Islet precursor cell (in vitro differentiated cells): Measurements from ENCODE around the gene TMEM132E.

Source experiments
- DNase-seq: peaks from one replicate; pipeline ENCODE4 v3.0.0-alpha.2; 2018

The TMEM132E gene

DNA sequence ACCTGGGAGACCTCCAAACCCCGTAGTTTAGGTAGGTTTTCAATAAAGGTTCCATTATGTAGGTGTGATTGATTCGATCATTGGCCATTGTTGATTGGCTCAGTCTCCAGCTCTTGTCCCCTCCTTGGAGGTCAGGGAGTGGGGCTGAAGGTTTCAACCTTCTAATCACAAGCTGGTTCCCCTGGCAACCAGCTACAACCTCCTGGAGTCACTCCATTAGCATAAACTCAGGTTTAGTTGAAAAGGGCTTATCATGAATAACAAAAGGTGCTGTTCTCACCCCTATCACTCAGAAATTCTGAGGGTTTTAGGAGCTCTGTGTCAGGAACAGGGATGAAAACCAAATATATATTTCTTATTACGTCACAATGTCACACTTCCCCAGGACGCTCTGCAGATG is 28.5 kb downstream of the TMEM132E start:
- DNase-seq: no peak

DNA sequence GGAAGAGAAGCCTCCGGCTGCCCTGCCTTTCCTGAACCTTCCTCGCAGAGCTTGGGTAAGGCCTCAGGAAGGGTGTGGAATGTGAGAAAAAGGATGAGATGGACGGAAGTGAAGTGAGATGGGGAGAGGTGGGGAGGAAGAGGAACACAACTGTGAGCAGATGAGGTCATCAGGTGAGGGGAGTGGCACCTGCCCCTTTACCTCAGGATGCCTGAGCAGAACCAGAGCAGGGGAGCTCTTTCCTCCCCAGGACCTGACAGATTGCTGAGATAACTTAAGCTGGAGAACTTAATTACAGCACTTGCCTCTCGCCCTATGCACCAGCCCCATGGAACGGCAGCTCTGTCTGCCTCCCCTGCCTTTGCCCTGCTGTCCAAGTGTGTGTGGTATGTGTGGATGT is 29.8 kb downstream of the TMEM132E start:
- peak; percentile 90 for DNase-seq

DNA sequence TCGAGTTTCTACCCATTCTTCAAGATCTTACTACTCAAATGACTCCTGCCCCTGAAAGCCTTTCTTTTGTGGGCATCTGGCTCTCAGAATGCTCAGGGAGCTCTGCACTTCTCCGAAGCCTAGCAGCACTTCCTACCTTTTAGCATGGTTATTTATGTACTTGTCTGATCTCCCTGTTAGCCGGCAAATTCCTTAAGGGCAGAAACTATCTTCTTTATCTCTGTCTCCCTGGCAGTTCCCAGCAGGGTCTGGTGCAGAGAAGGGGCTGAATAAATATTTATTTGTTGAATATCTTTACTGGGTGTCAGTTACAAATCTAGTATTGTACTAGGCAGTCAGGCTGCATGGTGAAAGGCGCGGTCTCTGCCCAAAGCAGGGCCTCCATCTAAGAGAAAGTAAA is 30.7 kb downstream of the TMEM132E start:
- no peak for DNase-seq

DNA sequence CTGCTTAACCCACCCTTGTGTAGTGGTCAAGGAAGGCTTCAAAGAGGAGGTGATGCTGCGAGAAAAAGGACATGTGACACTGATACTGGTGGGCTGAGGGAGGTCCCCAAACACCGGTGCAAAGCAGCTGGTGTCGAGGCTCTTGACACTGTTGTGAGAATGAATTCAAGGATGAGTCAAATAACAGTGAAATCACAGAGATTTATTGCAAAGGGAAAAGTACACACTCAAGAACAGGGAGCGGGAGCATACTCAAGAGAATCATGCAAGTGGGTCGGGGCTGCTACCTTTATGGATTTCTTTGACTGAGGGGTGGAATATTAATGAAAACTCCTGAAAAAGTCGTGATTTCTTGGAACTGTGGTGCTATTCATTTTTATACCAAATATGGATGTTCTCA is 31.1 kb downstream of the TMEM132E start:
- no peak for DNase-seq

DNA sequence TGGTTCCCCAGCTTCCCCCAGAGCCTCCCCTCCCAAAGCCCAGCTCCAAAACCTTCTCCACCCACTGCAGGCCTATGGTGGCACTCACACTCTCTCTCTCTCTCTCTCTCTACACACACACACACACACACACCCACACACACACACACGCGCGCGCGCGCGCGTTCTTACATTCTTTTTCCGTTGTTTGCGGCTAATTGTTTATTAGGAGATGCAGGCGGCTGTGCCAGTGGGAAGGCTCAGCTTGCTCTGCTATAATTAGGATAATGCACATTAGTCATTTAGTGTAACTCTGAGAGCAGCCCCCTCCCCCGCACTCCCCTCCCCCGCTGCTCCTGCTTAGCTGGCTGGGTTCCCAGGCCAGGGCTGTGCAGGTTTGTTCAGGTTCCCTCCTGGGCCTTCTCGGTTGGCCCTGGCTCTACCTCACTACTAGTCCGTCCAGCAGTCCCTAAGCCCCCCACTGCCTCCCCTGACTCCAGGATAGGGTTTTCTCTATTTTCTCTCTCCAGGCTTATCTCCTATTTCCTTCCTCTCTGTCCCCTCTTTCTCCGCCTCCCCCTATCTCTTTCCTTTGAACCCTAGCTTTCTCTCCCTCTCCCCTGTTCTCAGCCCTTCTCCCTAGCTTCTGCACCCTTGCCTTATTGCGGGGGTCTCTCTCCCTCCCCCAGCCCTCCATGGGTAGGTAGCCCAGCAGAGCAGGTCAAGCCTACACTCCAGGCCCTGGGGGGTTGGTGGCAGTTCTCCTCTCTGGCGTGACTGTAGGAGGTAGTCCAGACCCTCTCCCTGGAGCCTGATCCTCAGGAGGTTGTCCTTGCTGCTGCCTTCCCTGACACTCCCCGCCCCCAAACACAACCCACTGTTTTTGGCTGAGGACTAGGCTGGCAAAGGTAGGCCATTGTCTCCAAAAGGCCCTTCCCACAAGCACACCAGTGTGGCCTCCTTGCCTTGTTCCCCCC is 34.0 kb downstream of the TMEM132E start:
- DNase-seq: peak; percentile 94

DNA sequence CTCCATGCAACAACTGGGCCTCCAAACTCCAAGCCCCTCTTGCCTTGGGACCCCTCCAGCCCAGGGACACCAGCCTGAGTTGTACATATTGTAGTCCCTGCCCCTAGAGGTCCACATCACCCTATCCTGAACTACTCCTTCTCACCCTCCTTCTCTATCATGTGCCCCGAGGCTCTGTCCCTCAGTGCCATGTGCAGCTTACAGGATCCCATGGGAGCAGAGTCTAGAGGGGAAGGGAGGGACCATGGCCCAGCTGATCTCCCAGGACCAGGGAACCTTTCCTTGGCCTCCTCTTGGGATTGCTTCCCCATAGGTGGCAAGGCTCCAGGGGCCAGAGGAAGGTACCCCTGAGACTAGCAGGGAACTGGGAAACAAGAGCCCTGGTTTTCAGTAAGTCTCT is 35.3 kb downstream of the TMEM132E start:
- DNase-seq: no peak

DNA sequence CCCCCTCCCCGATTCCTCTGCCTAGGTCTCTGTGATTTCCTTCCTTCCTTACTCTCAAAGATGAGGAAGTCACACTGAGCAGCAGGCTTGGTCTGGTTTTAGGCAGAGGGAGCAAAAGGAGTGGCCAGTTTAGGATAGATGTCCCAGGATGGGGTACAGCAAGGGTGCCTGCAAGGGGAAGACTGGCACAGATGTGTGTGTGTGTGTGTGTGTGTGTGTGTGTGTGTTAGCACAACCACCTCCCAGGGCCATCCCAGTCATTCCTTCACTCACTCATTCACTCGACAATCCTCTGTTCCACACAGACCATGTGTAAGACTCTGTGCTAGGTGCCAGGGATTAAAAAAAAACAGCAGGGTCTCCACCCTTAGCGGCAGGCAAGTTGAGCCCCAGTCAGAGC is 35.9 kb downstream of the TMEM132E start:
- no peak for DNase-seq

DNA sequence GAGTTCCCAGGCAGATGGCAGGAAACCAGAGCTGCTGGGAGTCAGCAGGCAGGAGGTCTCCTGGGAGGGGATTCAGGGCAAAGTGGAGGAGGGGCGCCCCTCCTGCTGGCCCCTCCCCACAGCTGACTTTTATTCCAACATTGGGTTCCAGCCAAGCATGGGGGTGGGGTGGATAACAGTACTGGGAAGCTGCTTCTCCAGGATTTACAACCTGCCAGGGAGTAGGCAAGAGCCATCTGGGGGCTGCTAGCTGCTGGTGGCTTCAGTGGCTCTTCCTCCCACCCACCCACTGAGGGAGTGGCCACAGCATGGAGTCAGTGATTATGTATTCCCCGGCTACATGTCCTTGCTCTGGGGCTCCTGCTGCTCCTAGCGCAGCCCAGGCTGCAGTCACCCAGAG is 36.8 kb downstream of the TMEM132E start:
- no peak for DNase-seq

DNA sequence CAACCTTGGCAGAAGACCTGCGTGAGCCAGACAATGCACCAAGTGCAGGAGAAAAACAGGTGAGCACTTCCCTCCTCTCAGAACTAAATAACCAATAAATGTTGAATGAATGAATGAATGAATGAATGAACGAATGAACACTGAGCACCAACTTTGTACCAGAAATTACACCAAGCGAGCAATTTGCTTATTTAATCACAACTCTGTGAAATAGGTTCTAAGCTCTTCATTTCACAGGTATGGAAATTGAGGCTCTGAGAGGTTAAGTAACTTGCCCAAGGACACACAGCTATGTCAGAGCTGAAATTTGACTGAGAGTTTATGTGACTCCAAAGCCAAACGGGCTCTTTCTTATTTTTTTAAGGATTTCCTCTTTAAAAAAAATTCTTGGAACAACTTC is 38.0 kb downstream of the TMEM132E start:
- DNase-seq: no peak

DNA sequence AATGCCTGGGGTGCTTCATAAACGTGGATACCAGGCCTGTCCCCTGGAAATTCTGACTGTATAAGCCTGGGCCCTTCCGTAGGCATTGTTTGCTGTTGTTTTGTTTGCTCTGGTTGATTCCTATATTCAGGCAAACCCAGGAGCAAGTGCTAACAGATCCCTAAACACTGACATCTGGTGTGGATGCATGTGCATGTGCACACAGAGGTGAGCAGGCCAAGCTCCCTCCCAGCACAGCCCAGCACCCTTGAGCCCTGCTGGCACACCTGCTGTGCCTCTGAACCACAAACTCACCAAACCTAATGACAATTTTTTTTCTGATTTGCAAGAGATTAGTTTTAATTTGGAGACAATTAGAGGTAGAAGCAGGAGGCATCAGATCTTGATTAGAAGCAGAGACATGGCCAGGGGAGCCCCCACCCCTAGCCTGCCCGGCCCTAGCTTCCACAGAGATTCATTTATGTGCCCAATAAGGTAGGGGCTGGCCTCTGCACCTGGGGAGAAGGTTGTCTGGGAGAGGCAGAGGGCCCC is 40.4 kb downstream of the TMEM132E start:
- DNase-seq: no peak

DNA sequence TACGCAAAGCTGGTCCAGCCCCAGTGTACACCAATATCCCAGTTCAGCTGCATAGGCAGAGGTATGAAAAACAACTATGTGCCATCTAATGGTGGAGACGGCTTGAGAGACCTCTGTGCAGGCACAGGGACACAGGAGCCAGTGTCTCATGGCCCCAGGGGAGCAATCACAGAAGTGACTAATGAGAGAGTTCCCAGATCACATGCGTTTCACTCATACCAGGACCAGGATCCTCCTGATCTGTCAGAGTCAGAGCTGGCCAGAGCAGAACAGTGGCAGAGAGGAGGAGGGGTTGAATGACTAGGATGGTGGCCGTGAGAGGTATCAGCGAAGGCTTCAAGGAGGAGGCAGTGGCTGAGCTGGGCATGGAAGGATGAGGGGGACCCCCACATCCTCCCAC is 41.1 kb downstream of the TMEM132E start:
- peak; percentile 96 for DNase-seq

DNA sequence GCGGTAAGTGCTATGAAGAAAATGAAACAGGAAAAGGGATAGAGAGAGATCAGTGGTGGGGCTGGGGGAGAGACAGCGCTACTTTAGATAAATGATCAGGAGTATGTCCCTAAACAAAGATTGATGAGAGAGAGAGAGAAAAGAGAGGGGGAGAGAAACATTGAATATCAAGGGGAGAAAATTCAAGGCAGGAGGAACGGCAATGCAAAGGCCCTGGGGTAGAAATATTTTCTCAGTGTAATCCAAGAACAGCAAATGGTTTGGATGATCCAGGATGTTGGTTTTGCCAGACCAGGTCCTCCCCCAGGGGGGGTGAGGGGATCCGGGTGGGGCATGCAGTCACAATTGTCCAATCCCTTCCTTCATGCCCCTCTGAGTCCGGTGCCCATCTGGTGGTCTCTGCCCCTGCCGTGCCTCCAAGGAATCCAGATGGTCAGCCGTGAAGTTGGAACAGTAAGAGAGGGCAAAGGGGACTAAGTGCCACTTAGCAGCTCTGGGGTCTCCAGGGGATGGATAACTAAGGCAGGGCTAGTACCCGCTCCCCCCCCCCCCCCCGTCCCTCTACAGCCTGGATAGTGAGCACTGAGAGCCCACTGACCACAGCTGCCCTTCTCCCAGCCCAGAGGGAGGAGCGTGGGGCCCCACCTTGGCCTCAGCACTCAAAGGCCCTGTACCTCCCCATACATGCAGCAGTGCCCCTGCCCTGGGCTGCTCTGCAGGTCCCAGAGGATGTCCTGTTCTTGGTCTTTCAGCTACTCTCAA is 43.7 kb downstream of the TMEM132E start:
- no peak for DNase-seq

DNA sequence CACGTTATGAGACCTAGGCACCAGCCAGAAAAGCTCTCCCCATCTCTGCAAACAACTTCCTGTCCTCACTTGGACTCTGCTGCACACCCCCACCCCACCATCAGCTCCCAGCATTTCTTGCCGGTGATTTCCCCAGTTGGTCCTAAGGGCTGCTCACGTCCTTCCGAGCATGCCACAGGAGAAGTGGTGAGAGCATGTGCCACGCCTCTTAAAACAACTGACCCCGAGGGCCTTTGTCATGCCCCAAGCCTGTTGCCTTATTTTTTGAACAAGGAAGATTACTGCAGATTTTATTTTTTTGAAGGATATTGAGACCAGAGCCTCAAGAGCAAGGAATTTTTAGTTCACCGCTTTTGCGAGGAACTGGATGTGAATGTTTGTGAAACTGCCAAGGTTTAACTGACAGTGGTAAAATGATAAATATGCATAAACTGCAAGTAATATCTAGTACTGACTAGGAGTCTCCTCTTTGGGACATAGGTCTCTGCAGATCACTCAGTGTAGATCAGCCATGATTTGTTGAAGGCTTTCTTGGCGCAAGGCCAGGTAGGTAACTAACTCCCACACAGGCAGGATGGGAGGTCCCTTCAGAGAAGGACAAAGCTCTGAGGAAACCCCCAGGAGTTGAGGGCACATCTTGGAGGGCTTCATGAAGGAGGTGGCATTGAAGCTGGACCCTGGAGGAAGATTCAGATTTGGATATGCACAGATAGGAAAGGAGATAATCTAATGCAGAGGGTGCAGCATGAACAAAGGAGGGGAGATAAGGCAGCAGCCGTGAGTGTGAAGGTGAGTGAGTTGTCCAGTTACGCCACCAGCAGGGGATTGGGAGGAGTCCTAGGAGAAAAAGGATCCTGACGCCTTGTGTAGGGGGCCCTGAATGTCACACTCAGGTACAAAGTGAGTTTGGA is 44.7 kb downstream of the TMEM132E start:
- no peak for DNase-seq

DNA sequence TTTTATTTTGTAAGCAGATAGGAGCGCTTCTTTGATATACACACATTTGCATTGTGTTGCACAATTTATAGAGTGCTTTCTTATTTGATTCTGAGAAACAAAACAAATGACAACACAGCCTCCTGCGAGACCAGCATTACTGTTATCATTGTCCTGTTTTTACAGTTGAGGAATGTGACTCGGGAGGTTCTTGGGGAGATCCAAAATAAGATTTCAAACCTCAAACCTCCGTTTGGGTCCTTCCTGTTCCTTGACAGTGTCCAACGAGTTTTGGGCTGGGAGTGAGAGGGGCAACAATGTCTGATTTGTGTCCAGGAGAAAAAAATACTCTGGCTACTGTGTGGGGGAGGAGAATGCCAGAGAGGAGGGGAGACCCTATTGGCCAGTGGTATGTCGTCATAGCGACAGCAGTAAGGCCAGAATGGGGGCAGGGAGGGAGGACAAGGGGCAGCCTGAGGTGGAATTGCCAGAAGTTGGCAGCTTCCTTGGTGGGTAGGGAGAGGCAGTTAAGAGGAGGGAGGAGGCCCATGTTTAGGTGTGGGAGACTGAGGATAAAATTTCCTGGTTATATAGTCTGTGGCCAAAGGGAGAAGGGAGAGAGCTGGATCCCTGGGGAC is 45.5 kb downstream of the TMEM132E start:
- DNase-seq: no peak

DNA sequence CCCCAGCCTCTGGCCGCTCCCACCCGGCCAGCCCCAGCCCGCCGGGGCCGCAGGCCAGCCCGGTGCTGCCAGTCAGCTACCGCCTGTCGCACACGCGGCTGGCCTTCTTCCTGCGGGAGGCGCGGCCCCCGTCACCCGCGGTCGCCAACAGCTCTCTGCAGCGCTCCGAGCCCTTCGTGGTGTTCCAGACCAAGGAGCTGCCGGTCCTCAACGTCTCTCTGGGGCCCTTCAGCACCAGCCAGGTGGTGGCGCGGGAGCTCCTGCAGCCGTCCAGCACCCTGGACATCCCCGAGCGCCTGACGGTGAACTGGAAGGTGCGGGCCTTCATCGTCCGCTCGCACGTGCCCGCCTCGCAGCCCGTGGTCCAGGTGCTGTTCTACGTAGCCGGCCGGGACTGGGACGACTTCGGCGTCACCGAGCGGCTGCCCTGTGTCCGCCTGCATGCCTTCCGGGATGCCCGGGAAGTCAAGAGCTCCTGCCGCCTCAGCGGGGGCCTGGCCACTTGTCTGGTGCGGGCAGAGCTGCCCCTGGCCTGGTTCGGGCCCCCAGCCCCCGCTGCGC is 46.8 kb downstream of the TMEM132E start:
- peak; percentile 82 for DNase-seq

DNA sequence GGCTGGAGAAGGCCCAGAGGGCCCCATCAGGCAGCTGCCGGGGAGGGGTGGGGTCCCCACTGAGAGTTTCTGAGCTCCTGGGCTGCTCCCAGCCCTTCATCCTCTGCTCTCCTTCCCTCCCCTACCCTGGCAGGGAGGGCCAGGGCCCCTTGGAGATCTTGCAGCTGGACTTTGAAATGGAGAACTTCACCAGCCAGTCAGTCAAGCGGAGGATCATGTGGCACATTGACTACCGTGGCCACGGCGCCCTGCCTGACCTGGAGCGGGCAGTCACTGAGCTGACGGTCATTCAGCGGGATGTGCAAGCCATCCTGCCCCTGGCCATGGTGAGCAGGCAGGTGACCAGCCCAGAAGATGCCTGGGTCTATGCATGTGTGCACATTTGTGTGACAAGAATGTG is 49.5 kb downstream of the TMEM132E start:
- DNase-seq: no peak

DNA sequence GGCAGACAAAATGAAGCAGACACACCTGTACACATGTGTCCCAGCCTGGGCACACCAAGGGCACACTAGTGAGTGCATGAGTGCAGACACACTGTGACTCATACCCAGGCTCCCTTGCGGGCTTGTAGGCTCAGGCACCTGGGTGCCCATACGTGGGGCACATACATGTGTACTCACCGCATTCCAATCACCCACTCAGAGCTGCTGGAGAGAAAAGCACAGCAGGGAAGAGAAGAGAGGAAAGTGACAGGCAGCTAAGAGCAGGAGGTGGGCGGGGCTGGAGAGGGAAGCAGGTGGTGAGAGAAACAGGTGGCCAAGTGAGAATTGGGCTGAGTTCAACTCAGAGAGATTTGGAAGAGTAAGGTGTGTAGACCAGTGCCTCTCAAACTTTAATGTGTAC is 54.0 kb downstream of the TMEM132E start:
- DNase-seq: no peak

DNA sequence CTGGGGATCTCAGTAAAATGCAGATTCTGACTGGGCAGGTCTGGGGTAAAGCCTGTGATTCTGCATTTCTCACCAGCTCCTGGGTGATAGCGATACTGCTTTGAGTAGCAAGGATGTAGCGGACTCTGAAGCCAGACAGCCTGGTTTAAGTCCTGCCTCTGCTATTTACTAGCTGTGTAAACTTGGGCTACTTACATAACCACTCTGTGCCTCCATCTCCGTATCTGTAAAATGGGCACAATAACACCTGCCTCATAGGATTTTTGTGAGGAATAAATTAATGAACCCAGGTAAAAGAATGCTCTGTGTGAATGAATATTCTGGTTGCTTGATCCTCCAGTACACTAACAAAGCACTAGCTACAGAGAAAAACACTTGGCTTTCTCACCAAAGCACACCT is 54.4 kb downstream of the TMEM132E start:
- DNase-seq: no peak

DNA sequence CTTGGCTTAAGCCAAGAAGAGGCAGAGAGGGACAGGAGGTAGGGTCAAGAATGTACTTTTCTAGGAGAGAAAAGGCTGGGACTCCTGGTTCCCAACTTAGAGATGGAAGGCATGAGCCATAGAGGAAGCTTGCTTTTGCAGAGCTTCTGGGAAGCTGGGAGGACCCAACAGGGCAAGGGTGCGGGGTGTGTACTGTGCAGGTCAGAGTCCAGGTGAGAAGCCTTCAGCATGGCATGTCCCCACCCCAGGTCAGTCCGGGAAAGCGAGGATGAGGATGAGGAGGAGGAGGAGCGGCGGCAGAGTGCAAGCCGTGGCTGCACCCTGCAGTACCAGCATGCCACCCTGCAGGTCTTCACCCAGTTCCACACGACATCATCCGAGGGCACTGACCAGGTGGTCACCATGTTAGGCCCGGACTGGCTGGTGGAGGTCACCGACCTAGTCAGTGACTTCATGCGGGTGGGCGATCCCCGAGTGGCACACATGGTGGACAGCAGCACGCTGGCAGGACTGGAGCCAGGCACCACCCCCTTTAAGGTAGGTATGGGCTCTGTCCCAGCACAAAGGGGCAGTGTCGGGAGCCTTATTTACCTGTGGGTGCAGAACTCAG is 55.3 kb downstream of the TMEM132E start:
- DNase-seq: no peak

DNA sequence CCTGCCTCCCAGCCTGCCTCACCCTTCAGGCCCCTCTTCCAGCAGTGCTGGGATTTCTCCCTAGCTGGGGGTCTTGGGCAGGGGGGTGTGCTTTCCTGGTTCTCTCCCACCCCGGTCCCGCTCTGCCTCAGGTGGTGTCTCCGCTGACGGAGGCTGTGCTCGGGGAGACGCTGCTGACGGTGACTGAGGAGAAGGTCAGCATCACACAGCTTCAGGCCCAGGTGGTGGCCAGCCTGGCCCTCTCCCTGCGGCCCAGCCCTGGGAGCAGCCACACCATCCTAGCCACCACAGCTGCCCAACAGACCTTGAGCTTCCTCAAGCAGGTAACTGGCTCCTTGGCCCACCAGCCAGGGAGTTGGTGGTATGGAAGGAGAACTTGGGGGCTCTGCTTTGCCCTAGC is 56.5 kb downstream of the TMEM132E start:
- no peak for DNase-seq

DNA sequence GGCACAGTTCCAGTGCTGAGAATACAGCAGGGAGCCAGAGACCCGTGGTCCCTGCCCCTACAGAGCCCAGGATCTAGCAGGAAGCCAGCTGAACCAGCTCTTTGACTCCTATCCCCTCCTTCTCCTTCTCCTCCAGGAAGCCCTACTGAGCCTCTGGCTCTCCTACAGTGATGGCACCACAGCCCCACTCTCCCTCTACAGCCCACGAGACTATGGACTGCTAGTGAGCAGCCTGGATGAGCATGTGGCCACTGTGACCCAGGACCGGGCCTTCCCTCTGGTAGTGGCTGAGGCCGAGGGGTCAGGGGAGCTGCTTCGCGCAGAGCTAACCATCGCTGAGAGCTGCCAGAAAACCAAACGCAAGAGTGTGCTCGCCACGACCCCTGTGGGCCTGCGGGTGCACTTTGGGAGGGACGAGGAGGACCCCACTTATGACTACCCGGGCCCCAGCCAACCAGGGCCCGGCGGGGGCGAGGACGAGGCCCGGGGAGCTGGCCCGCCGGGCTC is 57.7 kb downstream of the TMEM132E start:
- no peak for DNase-seq
